Mesenchymal stem cell (in vitro differentiated cells and primary cell): ENCODE results near the gene ELMOD2.

Experiments
- DNase-seq: peaks from one replicate; pipeline ENCODE4 v3.0.0-alpha.2; 2013
- H2AFZ ChIP-seq: one replicate; pipeline ENCODE4 v1.6.1; 2013; ENCODE audit warnings: low read depth, mild to moderate bottlenecking, control low read depth, inconsistent platforms, low read length, moderate library complexity
- H2AK5ac ChIP-seq: 2 replicates; pipeline ENCODE4 v1.6.1; 2013; ENCODE audit warnings: low read length, moderate library complexity, mild to moderate bottlenecking, inconsistent platforms; ENCODE audit not compliant: severe bottlenecking
- H2BK120ac ChIP-seq: one replicate; pipeline ENCODE4 v1.6.1; 2013; ENCODE audit warnings: low read depth, mild to moderate bottlenecking, inconsistent platforms, low read length, moderate library complexity
- H2BK12ac ChIP-seq, 2 experiments: one replicate each; pipeline ENCODE4 v1.6.1; 2013; ENCODE audit warnings: inconsistent platforms in 2 of 2, low read length in 2 of 2, mild to moderate bottlenecking in 2 of 2, moderate library complexity in 2 of 2, control low read depth in 1 of 2
- H2BK15ac ChIP-seq: one replicate; pipeline ENCODE4 v1.6.1; 2013; ENCODE audit warnings: mild to moderate bottlenecking, low read depth, inconsistent platforms; ENCODE audit not compliant: poor library complexity, severe bottlenecking
- H2BK5ac ChIP-seq: 2 replicates; pipeline ENCODE4 v1.6.1; 2013; ENCODE audit warnings: low read depth, mild to moderate bottlenecking, low read length, control low read depth, inconsistent platforms; ENCODE audit not compliant: poor library complexity, severe bottlenecking
- H3K14ac ChIP-seq, 2 experiments: one replicate each; pipeline ENCODE4 v1.6.1; 2013; ENCODE audit warnings: inconsistent platforms in 2 of 2, low read length in 2 of 2, control low read depth in 1 of 2, mild to moderate bottlenecking in 1 of 2, moderate library complexity in 1 of 2
- H3K18ac ChIP-seq, 2 experiments: one replicate each; pipeline ENCODE4 v1.6.1; 2013; ENCODE audit warnings: inconsistent platforms in 2 of 2, low read length in 2 of 2, control low read depth in 1 of 2, low read depth in 1 of 2, mild to moderate bottlenecking in 1 of 2
- H3K23ac ChIP-seq, 2 experiments: one replicate each; pipeline ENCODE4 v1.6.1; 2013; ENCODE audit warnings: inconsistent platforms in 2 of 2, low read length in 2 of 2, mild to moderate bottlenecking in 2 of 2, moderate library complexity in 2 of 2, control low read depth in 1 of 2
- H3K27ac ChIP-seq: 2 replicates; pipeline ENCODE4 v1.5.1; 2013; ENCODE audit warnings: mild to moderate bottlenecking, moderate library complexity, low read length, control low read depth, inconsistent platforms; ENCODE audit not compliant: poor library complexity, severe bottlenecking
- H3K27me3 ChIP-seq, 2 experiments: 2 replicates each; pipeline versions ENCODE4 v1.6.1 to v1.7.0; 2013; ENCODE audit warnings: low read length in 2 of 2, mild to moderate bottlenecking in 2 of 2, moderate library complexity in 2 of 2, control low read depth in 1 of 2, inconsistent platforms in 1 of 2; ENCODE audit not compliant: control insufficient read depth in 1 of 2, insufficient read depth in 1 of 2
- H3K36me3 ChIP-seq, 2 experiments: 2 replicates each; pipeline versions ENCODE4 v1.6.1 to v1.7.0; 2013; ENCODE audit warnings: low read length in 2 of 2, control low read depth in 1 of 2, inconsistent platforms in 1 of 2, low read depth in 1 of 2, mild to moderate bottlenecking in 1 of 2; ENCODE audit not compliant: insufficient read depth in 2 of 2, control insufficient read depth in 1 of 2
- H3K4ac ChIP-seq, 2 experiments: one replicate each; pipeline ENCODE4 v1.6.1; 2013; ENCODE audit warnings: inconsistent platforms in 2 of 2, low read length in 2 of 2, mild to moderate bottlenecking in 2 of 2, moderate library complexity in 2 of 2, control low read depth in 1 of 2, low read depth in 1 of 2
- H3K4me1 ChIP-seq: 2 replicates; pipeline ENCODE4 v1.6.1; 2013; ENCODE audit warnings: low read depth, low read length, control low read depth; ENCODE audit not compliant: control insufficient read depth, insufficient read depth
- H3K4me2 ChIP-seq: 2 replicates; pipeline ENCODE4 v1.6.1; 2013; ENCODE audit warnings: low read length, mild to moderate bottlenecking, inconsistent platforms; ENCODE audit not compliant: poor library complexity, severe bottlenecking
- H3K4me3 ChIP-seq, 2 experiments: 2 replicates each; pipeline versions ENCODE4 v1.5.1 to v1.7.0; 2013; ENCODE audit warnings: low read length in 2 of 2, mild to moderate bottlenecking in 2 of 2, control low read depth in 1 of 2, low read depth in 1 of 2; ENCODE audit not compliant: insufficient read depth in 1 of 2
- H3K79me1 ChIP-seq: replicated peaks from 2 replicates; pipeline ENCODE4 v1.6.1; 2013; ENCODE audit warnings: mild to moderate bottlenecking, control low read depth, low read length, inconsistent platforms; ENCODE audit not compliant: poor library complexity, severe bottlenecking
- H3K9ac ChIP-seq: 2 replicates; pipeline ENCODE4 v1.7.0; 2013; ENCODE audit warnings: mild to moderate bottlenecking, low read length, moderate library complexity
- H3K9me3 ChIP-seq: 2 replicates; pipeline ENCODE4 v1.7.0; 2013; ENCODE audit warnings: mild to moderate bottlenecking, low read length; ENCODE audit not compliant: control insufficient read depth
- H4K8ac ChIP-seq: one replicate; pipeline ENCODE4 v1.6.1; 2013; ENCODE audit warnings: inconsistent platforms, mild to moderate bottlenecking, low read length, moderate library complexity
- H4K91ac ChIP-seq: one replicate; pipeline ENCODE4 v1.6.1; 2013; ENCODE audit warnings: mild to moderate bottlenecking, low read length, inconsistent platforms
- WGBS: methylation state at CpG from one replicate; pipeline ENCODE4 v1.1.7; 2013; ENCODE audit warnings: mixed read lengths; 5-methylcytosine and 5-hydroxymethylcytosine counted together

ELMOD2 gene

DNA sequence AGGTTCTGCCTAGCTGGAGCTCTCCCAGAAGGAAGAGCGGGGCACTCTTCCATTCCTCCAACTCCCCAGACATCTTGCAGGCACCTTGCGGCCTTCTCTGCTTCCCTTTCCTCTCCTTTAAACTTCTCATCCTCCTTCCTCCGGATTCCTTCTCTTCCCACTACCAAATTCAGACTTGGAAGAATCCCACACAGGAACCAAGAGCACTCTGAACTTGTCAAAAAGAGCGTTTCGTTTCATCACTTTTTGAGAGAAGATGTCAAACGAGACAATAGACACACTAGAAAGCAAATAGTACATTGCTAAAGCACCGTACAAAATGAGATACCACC lies 45.3 kb downstream of the ELMOD2 start:
- H3K23ac ChIP-seq = no peak overlapping the region
- no peak overlapping the region for H3K9ac ChIP-seq
- H2AFZ ChIP-seq = no peak overlapping the region
- peaks cover 71 to 73% of the 10 kb centered on the region in 2 experiments for H3K27me3 ChIP-seq
- H3K36me3 ChIP-seq = no peaks in the 10 kb centered on the region
- peak overlapping the region in 1 of 2 experiments; percentile 73 for H3K4me3 ChIP-seq
- peaks cover 19% of the 10 kb centered on the region for H3K9me3 ChIP-seq
- no peak overlapping the region for H2BK15ac ChIP-seq
- H3K18ac ChIP-seq = no peak overlapping the region
- no peak overlapping the region for H4K8ac ChIP-seq
- no peak overlapping the region for H2AK5ac ChIP-seq
- no peak overlapping the region for H2BK120ac ChIP-seq
- DNase-seq = no peak
- no peak overlapping the region for H2BK5ac ChIP-seq
- H3K4me2 ChIP-seq = peak overlapping the region; percentile 76
- WGBS = 46% methylated on average over 6 of the region's 7 CpGs
- no peak overlapping the region for H3K27ac ChIP-seq
- no peaks in the 10 kb centered on the region for H3K79me1 ChIP-seq
- H3K4ac ChIP-seq = no peak overlapping the region
- H2BK12ac ChIP-seq = no peak overlapping the region
- no peak overlapping the region for H3K14ac ChIP-seq
- peaks cover 9% of the 10 kb centered on the region for H3K4me1 ChIP-seq
- H4K91ac ChIP-seq = no peak overlapping the region

DNA sequence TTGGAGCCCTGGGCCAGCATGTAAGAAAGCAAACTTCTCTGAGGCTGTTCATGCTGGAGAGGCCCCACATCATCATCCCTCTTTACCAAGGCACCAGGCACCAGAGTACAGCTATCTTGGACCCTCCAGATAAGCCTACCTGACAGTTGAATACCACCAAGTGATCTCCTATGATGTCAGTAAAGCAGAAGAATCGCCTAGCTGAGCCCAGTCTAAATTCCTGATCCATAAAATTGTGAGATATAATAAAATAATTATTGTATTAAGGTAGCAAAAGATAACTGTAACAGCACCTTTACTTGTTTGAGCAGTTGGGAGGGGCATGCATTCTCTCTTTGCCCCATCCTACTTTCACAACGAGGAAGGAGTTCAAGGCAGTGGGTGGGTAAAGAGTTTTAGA lies 47.7 kb downstream of the ELMOD2 start:
- no peak overlapping the region for H3K18ac ChIP-seq
- H3K4me1 ChIP-seq = peaks cover 9% of the 10 kb centered on the region
- H3K27me3 ChIP-seq = peaks cover 58 to 70% of the 10 kb centered on the region in 2 experiments
- H3K4me3 ChIP-seq = no peak overlapping the region
- H3K79me1 ChIP-seq = no peaks in the 10 kb centered on the region
- WGBS = no CpG with 5 or more reads among the region's 2 CpGs
- no peak overlapping the region for H3K4ac ChIP-seq
- H2AFZ ChIP-seq = no peak overlapping the region
- H2AK5ac ChIP-seq = no peak overlapping the region
- no peak overlapping the region for H4K8ac ChIP-seq
- no peak overlapping the region for H3K23ac ChIP-seq
- no peak overlapping the region for H2BK120ac ChIP-seq
- H3K27ac ChIP-seq = no peak overlapping the region
- H2BK5ac ChIP-seq = no peak overlapping the region
- no peak overlapping the region for H2BK15ac ChIP-seq
- no peak overlapping the region for H3K4me2 ChIP-seq
- no peaks in the 10 kb centered on the region for H3K36me3 ChIP-seq
- no peak for DNase-seq
- peaks cover 19% of the 10 kb centered on the region for H3K9me3 ChIP-seq
- H2BK12ac ChIP-seq = no peak overlapping the region
- no peak overlapping the region for H3K14ac ChIP-seq
- H3K9ac ChIP-seq = no peak overlapping the region
- no peak overlapping the region for H4K91ac ChIP-seq

DNA sequence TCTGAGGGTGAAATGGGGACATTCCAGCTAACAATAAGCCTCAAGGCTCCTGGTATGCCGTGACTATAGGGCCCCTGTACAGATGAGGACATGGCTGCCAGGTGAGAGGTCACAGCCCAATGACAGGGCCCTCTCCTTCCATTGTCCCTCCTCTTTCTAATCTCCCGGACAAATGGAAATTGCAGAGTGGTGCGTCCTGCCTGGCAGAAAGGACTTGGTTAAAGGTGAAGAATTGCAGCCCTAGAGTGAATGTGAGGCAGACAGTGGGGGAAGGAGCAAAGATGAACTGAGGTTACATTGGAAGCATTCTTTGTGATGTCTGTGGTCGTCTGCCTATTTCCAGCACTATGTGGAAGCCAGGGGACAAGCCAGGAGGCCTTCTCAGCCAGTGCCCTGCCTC lies 51.5 kb downstream of the ELMOD2 start:
- Histone ChIP-seq H3K4ac (no peak overlapping the region), H2BK12ac (no peak overlapping the region), H3K14ac (no peak overlapping the region), H3K18ac (no peak overlapping the region), H3K9ac (no peak overlapping the region), H4K91ac (no peak overlapping the region), H3K27ac (no peak overlapping the region), H2BK120ac (no peak overlapping the region), H3K9me3 (peaks cover 19% of the 10 kb centered on the region), H3K4me1 (peaks cover 2% of the 10 kb centered on the region), H2BK5ac (no peak overlapping the region), H2AK5ac (no peak overlapping the region), H3K23ac (no peak overlapping the region), H3K27me3 (peaks cover 25 to 67% of the 10 kb centered on the region in 2 experiments), H3K36me3 (no peaks in the 10 kb centered on the region), H4K8ac (no peak overlapping the region), H2BK15ac (no peak overlapping the region), H2AFZ (no peak overlapping the region), H3K4me2 (no peak overlapping the region), H3K79me1 (no peaks in the 10 kb centered on the region), H3K4me3 (no peak overlapping the region)
- WGBS = 75% methylated on average over 4 of the region's 4 CpGs
- no peak for DNase-seq

DNA sequence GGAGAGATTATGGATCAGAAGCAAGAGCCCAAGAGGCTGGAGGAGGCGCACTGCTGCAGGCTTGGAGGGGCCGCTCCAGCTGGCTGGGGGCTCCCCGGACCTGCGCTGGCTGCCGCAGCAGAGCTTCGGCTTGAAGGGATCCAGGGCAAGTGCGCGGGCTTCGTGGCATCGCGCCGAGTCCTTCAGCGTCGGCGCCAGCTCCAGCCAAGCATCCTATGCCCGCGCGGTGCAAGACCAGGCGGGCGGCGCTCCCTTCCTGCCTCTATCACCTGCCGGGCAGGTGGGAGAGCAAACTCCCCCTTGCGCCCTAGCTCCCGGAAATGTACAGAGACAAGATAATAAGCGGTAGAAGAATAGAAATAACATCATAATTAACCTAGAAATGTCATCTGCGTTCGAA lies 55.3 kb downstream of the ELMOD2 start:
- Histone ChIP-seq H4K8ac (no peak overlapping the region), H3K4me2 (no peak overlapping the region)

More for the DNA sequence above, 55.3 kb downstream of the ELMOD2 start:
- no peak overlapping the region for H4K91ac ChIP-seq
- H3K9ac ChIP-seq = no peak overlapping the region
- H3K4me3 ChIP-seq = no peak overlapping the region
- H3K9me3 ChIP-seq = no peaks in the 10 kb centered on the region
- WGBS = 85% methylated on average over 24 of the region's 27 CpGs
- no peak overlapping the region for H3K14ac ChIP-seq
- H2BK120ac ChIP-seq = no peak overlapping the region
- H3K4me1 ChIP-seq = peaks cover 2% of the 10 kb centered on the region
- H2AK5ac ChIP-seq = no peak overlapping the region
- no peak for DNase-seq
- H3K4ac ChIP-seq = no peak overlapping the region
- peaks cover 6 to 55% of the 10 kb centered on the region in 2 experiments for H3K27me3 ChIP-seq
- H3K36me3 ChIP-seq = no peaks in the 10 kb centered on the region
- no peak overlapping the region for H2BK12ac ChIP-seq
- H3K18ac ChIP-seq = no peak overlapping the region
- H2AFZ ChIP-seq = no peak overlapping the region
- H3K23ac ChIP-seq = no peak overlapping the region
- no peak overlapping the region for H2BK15ac ChIP-seq
- no peaks in the 10 kb centered on the region for H3K79me1 ChIP-seq
- H3K27ac ChIP-seq = no peak overlapping the region
- no peak overlapping the region for H2BK5ac ChIP-seq
